GM23338 (cell line): ENCODE results near the gene TTYH1. TPM values are rescaled to one million over a fixed set of nuclear protein-coding genes. Genes with fewer than 3 reads are reported as not detected.

Source experiments
- ATAC-seq: fragments of 200-7000 bp; cut with Tn5 transposase; 3 replicates; pipeline ENCODE4 v1.9.1; 2020
- DNase-seq: peaks from one replicate; pipeline ENCODE4 v3.0.0-alpha.2; 2015; ENCODE audit warnings: low spot score
- H2AFZ ChIP-seq: fragments of 200-600 bp; sonication (generic); 2 replicates; pipeline ENCODE4 v1.8.0; 2016; ENCODE audit warnings: antibody characterized with exemption, mild to moderate bottlenecking, moderate library complexity
- H3F3A ChIP-seq: fragments of 200-600 bp; sonication (generic); replicated peaks from 2 replicates; pipeline ENCODE4 v1.8.0; 2017; ENCODE audit warnings: antibody characterized with exemption, mixed run types, low read depth
- H3K27ac ChIP-seq: fragments of 200-600 bp; sonication (generic); 2 replicates; pipeline ENCODE4 v1.6.1; 2016; ENCODE audit warnings: low read depth
- H3K27me3 ChIP-seq: fragments of 200-600 bp; sonication (generic); 2 replicates; pipeline ENCODE4 v1.8.0; 2016; ENCODE audit warnings: mild to moderate bottlenecking, mixed run types, moderate library complexity; ENCODE audit not compliant: insufficient read depth
- H3K36me3 ChIP-seq: fragments of 200-600 bp; sonication (generic); 2 replicates; pipeline ENCODE4 v1.8.0; 2016; ENCODE audit warnings: mild to moderate bottlenecking; ENCODE audit not compliant: insufficient read depth
- H3K4me1 ChIP-seq: fragments of 200-600 bp; sonication (generic); 2 replicates; pipeline ENCODE4 v1.8.0; 2016; ENCODE audit warnings: mild to moderate bottlenecking, moderate library complexity; ENCODE audit not compliant: insufficient read depth
- H3K4me2 ChIP-seq: fragments of 200-600 bp; sonication (generic); 2 replicates; pipeline ENCODE4 v1.7.1; 2017; ENCODE audit warnings: mixed run types
- H3K4me3 ChIP-seq: fragments of 200-600 bp; sonication (generic); 2 replicates; pipeline ENCODE4 v1.6.1; 2016; ENCODE audit warnings: mixed run types
- H3K79me2 ChIP-seq: fragments of 200-600 bp; sonication (generic); replicated peaks from 2 replicates; pipeline ENCODE4 v1.8.0; 2017; ENCODE audit warnings: mild to moderate bottlenecking; ENCODE audit not compliant: insufficient read depth
- H3K9me2 ChIP-seq: fragments of 200-600 bp; sonication (generic); 2 replicates; pipeline ENCODE4 v1.8.0; 2017; ENCODE audit not compliant: insufficient read depth
- H4K20me1 ChIP-seq: fragments of 200-600 bp; sonication (generic); replicated peaks from 2 replicates; pipeline ENCODE4 v1.8.0; 2017; ENCODE audit warnings: mild to moderate bottlenecking; ENCODE audit not compliant: insufficient read depth
- H3K27ac Mint-ChIP-seq: 2 replicates; pipeline ENCODE4 v1.8.0; 2020; ENCODE audit warnings: inconsistent platforms, mild to moderate bottlenecking, moderate library complexity, mixed read lengths
- H3K27me3 Mint-ChIP-seq: 3 replicates; pipeline ENCODE4 v1.8.0; 2022; ENCODE audit warnings: low read depth, mild to moderate bottlenecking, moderate library complexity, mixed read lengths, inconsistent platforms; ENCODE audit not compliant: insufficient read depth, poor library complexity
- H3K36me3 Mint-ChIP-seq: 3 replicates; pipeline ENCODE4 v1.8.0; 2021; ENCODE audit warnings: low read depth, mild to moderate bottlenecking, inconsistent platforms, moderate library complexity, mixed read lengths
- H3K4me1 Mint-ChIP-seq: 3 replicates; pipeline ENCODE4 v1.8.0; 2020; ENCODE audit warnings: mild to moderate bottlenecking, inconsistent platforms, mixed read lengths
- H3K4me3 Mint-ChIP-seq: 3 replicates; pipeline ENCODE4 v1.8.0; 2021; ENCODE audit warnings: moderate library complexity, mild to moderate bottlenecking, inconsistent platforms, mixed read lengths
- H3K9me3 Mint-ChIP-seq: 3 replicates; pipeline ENCODE4 v1.8.0; 2020; ENCODE audit warnings: moderate library complexity, mild to moderate bottlenecking, inconsistent platforms, mixed read lengths
- CREB1 ChIP-seq: fragments of 250-450 bp; sonication (Bioruptor Pico); IDR thresholded peaks from 2 replicates; pipeline ENCODE4 v1.5.0; 2020; ENCODE audit warnings: low read depth, mild to moderate bottlenecking, moderate library complexity
- CTCF ChIP-seq, 2 experiments: fragments of 200-600 bp in 1 of 2; sonication (generic) in 1 of 2; conservative IDR thresholded peaks; 2 replicates each; pipeline versions ENCODE4 v1.5.1 to v1.6.1; 2016 to 2017; ENCODE audit warnings: antibody characterized with exemption in 2 of 2, low read depth in 2 of 2, mild to moderate bottlenecking in 2 of 2, moderate library complexity in 1 of 2
- EZH2 ChIP-seq: fragments of 200-600 bp; sonication (generic); IDR thresholded peaks from one replicate; pipeline ENCODE4 v1.8.0; 2017; ENCODE audit warnings: antibody characterized with exemption, mild to moderate bottlenecking, low read depth; ENCODE audit not compliant: unreplicated experiment
- NANOG ChIP-seq: IDR thresholded peaks from 2 replicates; pipeline ENCODE4 v1.6.1; 2016; ENCODE audit warnings: antibody characterized with exemption, borderline replicate concordance
- REST ChIP-seq: IDR thresholded peaks from one replicate; pipeline ENCODE4 v1.6.1; 2018; ENCODE audit warnings: antibody characterized with exemption; ENCODE audit not compliant: unreplicated experiment
- STAT1 ChIP-seq: IDR thresholded peaks from one replicate; pipeline ENCODE4 v1.6.1; 2016; ENCODE audit warnings: antibody characterized with exemption; ENCODE audit not compliant: unreplicated experiment
- ZNF114 ChIP-seq: fragments of 250-450 bp; sonication (Bioruptor Pico); IDR thresholded peaks from 2 replicates; pipeline ENCODE4 v1.5.0; 2020; ENCODE audit warnings: mild to moderate bottlenecking, moderate library complexity
- ZNF462 ChIP-seq: fragments of 250-450 bp; sonication (Bioruptor Pico); IDR thresholded peaks from 2 replicates; pipeline ENCODE4 v1.5.0; 2020; ENCODE audit warnings: mild to moderate bottlenecking, moderate library complexity
- polyA plus RNA-seq: library from polyadenylated mRNA; unstranded; fragments of >200 nt; fragmentation: Nextera tagmentation; extraction: Ambion mirVana; gene quantifications from 2 replicates; pipeline ENCODE4 v1.2.1, GENCODE V29; 2016
- total RNA-seq: library from RNA; depleted of rRNA; stranded (reverse); fragments of >200 nt; shearing (Covaris generic); gene quantifications from 2 replicates; pipeline ENCODE4 v1.2.3, GENCODE V29; 2014
- TF ChIP-seq, protein P1 (sequence below): IDR thresholded peaks from 2 replicates; pipeline ENCODE4 v1.6.1; 2016; ENCODE audit warnings: antibody characterized with exemption

The TTYH1 gene
- total and polyA plus RNA-seq, 2 experiments from 2014 or later = 18.2 to 40.8 TPM

GRCh38 chr19:54408456-54409026 lies 6.7 kb upstream of the TTYH1 start:
- Histone ChIP-seq H3F3A (no peaks in the 10 kb centered on the region), H3K9me2 (no peaks in the 10 kb centered on the region), H3K36me3 (no peaks in the 10 kb centered on the region), H3K4me3 (no peak overlapping the region), H3K27me3 (no peaks in the 10 kb centered on the region), H3K4me1 (no peaks in the 10 kb centered on the region), H4K20me1 (no peaks in the 10 kb centered on the region), H2AFZ (no peak overlapping the region), H3K79me2 (no peaks in the 10 kb centered on the region), H3K27ac (no peak overlapping the region), H3K4me2 (no peak overlapping the region)
- Mint-ChIP-seq H3K27ac (no peak overlapping the region), H3K4me1 (peaks cover 4% of the 10 kb centered on the region; the same call in 2 of the 3 replicates), H3K36me3 (peaks cover 13% of the 10 kb centered on the region), H3K4me3 (no peak overlapping the region; the same call in 2 of the 3 replicates), H3K9me3 (peaks cover 30% of the 10 kb centered on the region), H3K27me3 (peaks cover 24% of the 10 kb centered on the region)
- ATAC-seq (no peak), DNase-seq (no peak)
- TF ChIP-seq CTCF (conservative IDR thresholded peaks at IDR 0.05; ENCODE audit: low read depth in 2 of 2) (no peak), STAT1 (no peak), ZNF462 (CRISPR knock-in tag) (no peak), EZH2 (no peak), NANOG (no peak), ZNF114 (CRISPR knock-in tag) (no peak), REST (no peak), CREB1 (CRISPR knock-in tag) (no peak)
- TF ChIP-seq, protein P1, sequence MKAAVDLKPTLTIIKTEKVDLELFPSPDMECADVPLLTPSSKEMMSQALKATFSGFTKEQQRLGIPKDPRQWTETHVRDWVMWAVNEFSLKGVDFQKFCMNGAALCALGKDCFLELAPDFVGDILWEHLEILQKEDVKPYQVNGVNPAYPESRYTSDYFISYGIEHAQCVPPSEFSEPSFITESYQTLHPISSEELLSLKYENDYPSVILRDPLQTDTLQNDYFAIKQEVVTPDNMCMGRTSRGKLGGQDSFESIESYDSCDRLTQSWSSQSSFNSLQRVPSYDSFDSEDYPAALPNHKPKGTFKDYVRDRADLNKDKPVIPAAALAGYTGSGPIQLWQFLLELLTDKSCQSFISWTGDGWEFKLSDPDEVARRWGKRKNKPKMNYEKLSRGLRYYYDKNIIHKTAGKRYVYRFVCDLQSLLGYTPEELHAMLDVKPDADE = no peak
